NB4 (cell line): Measurements from ENCODE around the gene CYLD.

Source experiments
- CTCF ChIP-seq: IDR thresholded peaks from one replicate; pipeline ENCODE4 v1.5.1; 2012; ENCODE audit warnings: low read depth, low read length
- MAX ChIP-seq: IDR thresholded peaks from 2 replicates; pipeline ENCODE4 v1.6.1; 2011; ENCODE audit warnings: low read depth, low read length
- MYC ChIP-seq: IDR thresholded peaks from 2 replicates; pipeline ENCODE4 v1.6.1; 2011; ENCODE audit warnings: low read depth, low read length
- POLR2A ChIP-seq: IDR thresholded peaks from 2 replicates; pipeline ENCODE4 v1.6.1; 2011; ENCODE audit warnings: mild to moderate bottlenecking; ENCODE audit not compliant: insufficient read length; ENCODE audit errors: extremely low read depth

DNA sequence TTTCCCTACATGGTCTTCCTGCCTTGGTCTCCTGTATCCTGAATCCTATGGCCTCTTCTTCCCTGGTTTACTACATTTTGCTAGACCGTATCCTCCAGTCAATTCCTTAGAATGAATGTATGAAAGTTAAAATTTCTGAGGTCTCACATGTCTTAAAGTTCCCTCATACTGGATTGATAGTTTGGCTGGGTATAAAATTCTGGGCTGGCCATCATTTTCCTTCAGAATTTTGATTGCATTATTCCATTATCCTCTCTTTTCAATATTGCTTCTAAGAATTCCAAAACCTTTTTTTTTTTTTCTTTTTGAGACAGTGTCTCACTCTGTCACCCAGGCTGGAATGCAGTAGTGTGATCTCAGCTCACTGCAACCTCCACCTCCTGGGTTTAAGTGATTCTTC, 37.6 kb upstream of the CYLD start:
- TF ChIP-seq POLR2A: no peak
- no peak for TF ChIP-seq CTCF
- TF ChIP-seq MAX: no peak
- no peak for TF ChIP-seq MYC
